WTC11 (cell line): ENCODE data around the gene CMTR1. TPM values are rescaled to one million over a fixed set of nuclear protein-coding genes. Genes with fewer than 3 reads are reported as not detected.

ENCODE experiments used
- ATAC-seq: fragments of 200-7000 bp; cut with Tn5 transposase; 2 replicates; pipeline ENCODE4 v1.10.0; 2021; ENCODE audit warnings: mild to moderate bottlenecking, moderate library complexity
- CTCF ChIA-PET: fragments of 300-600 bp; sonication (Branson Sonifier 250); formaldehyde crosslinking; loops from one replicate; lab custom pipeline; 2021; ENCODE audit warnings: antibody characterized with exemption; lab: Charles Lee
- POLR2A ChIA-PET: fragments of 350-600 bp; sonication (Branson Sonifier 250); formaldehyde crosslinking; loops from one replicate; lab custom pipeline; 2021; ENCODE audit warnings: antibody characterized with exemption; lab: Charles Lee
- DNase-seq: peaks from one replicate; pipeline ENCODE4 v3.0.0; 2021; ENCODE audit warnings: low spot score
- H3K27ac Mint-ChIP-seq: 2 replicates; pipeline ENCODE4 v1.8.0; 2021; ENCODE audit warnings: mixed read lengths
- H3K27me3 Mint-ChIP-seq: 2 replicates; pipeline ENCODE4 v1.8.0; 2021; ENCODE audit warnings: low read depth, mild to moderate bottlenecking, moderate library complexity, mixed read lengths
- H3K36me3 Mint-ChIP-seq: 2 replicates; pipeline ENCODE4 v1.8.0; 2021; ENCODE audit warnings: mixed read lengths
- H3K4me1 Mint-ChIP-seq: 2 replicates; pipeline ENCODE4 v1.8.0; 2022; ENCODE audit warnings: mixed read lengths
- H3K4me3 Mint-ChIP-seq: 2 replicates; pipeline ENCODE4 v1.8.0; 2021; ENCODE audit warnings: mild to moderate bottlenecking, moderate library complexity, mixed read lengths
- H3K9me3 Mint-ChIP-seq: 2 replicates; pipeline ENCODE4 v1.8.0; 2021; ENCODE audit warnings: mixed read lengths
- ESRRA ChIP-seq: sonication (generic); formaldehyde crosslinking; IDR thresholded peaks from 2 replicates; pipeline ENCODE4 v1.8.1; 2022; ENCODE audit warnings: mild to moderate bottlenecking, missing genetic modification reagents, borderline replicate concordance
- FOXP1 ChIP-seq: sonication (generic); formaldehyde crosslinking; IDR thresholded peaks from 2 replicates; pipeline ENCODE4 v1.8.0; 2022; ENCODE audit warnings: missing genetic modification reagents, mild to moderate bottlenecking, moderate library complexity, borderline replicate concordance
- GTF2I ChIP-seq: fragments of 250-450 bp; sonication (Bioruptor Pico); conservative IDR thresholded peaks from 2 replicates; pipeline ENCODE4 v1.4.0; 2021; ENCODE audit warnings: mild to moderate bottlenecking
- HMGA2 ChIP-seq: fragments of 250-450 bp; sonication (Bioruptor Pico); IDR thresholded peaks from 2 replicates; pipeline ENCODE4 v1.4.0; 2021; ENCODE audit warnings: mild to moderate bottlenecking, moderate library complexity
- IRF2 ChIP-seq: sonication (generic); formaldehyde crosslinking; IDR thresholded peaks from 2 replicates; pipeline ENCODE4 v1.8.0; 2022; ENCODE audit warnings: low read depth, missing genetic modification reagents, borderline replicate concordance
- MYBL2 ChIP-seq: sonication (generic); formaldehyde crosslinking; IDR thresholded peaks from 2 replicates; pipeline ENCODE4 v1.8.1; 2023; ENCODE audit warnings: mild to moderate bottlenecking, moderate library complexity, missing genetic modification reagents
- NFYB ChIP-seq: sonication (generic); formaldehyde crosslinking; conservative IDR thresholded peaks from 2 replicates; pipeline ENCODE4 v1.8.0; 2022; ENCODE audit warnings: low read depth, missing genetic modification reagents
- TEAD4 ChIP-seq: sonication (generic); formaldehyde crosslinking; IDR thresholded peaks from 2 replicates; pipeline ENCODE4 v1.8.0; 2022; ENCODE audit warnings: mild to moderate bottlenecking, missing genetic modification reagents
- ZNF138 ChIP-seq: sonication (generic); formaldehyde crosslinking; conservative IDR thresholded peaks from 2 replicates; pipeline ENCODE4 v1.8.1; 2022; ENCODE audit warnings: mild to moderate bottlenecking, moderate library complexity, missing genetic modification reagents
- ZNF219 ChIP-seq: sonication (generic); formaldehyde crosslinking; IDR thresholded peaks from 2 replicates; pipeline ENCODE4 v1.8.0; 2023; ENCODE audit warnings: missing genetic modification reagents, mild to moderate bottlenecking, borderline replicate concordance
- ZNF671 ChIP-seq: fragments of 250-450 bp; sonication (Bioruptor Pico); IDR thresholded peaks from 2 replicates; pipeline ENCODE4 v1.8.0; 2021; ENCODE audit warnings: mild to moderate bottlenecking
- total RNA-seq: library from RNA; stranded (reverse); gene quantifications from 3 replicates; pipeline ENCODE4 v1.2.3, GENCODE V29; 2021
- TF ChIP-seq, protein P1 (sequence below): sonication (generic); formaldehyde crosslinking; IDR thresholded peaks from 2 replicates; pipeline ENCODE4 v1.8.1; 2023; ENCODE audit warnings: mild to moderate bottlenecking, missing genetic modification reagents, borderline replicate concordance
- TF ChIP-seq, protein P2 (sequence below): sonication (generic); formaldehyde crosslinking; conservative IDR thresholded peaks from 2 replicates; pipeline ENCODE4 v1.8.1; 2022; ENCODE audit warnings: mild to moderate bottlenecking, missing genetic modification reagents
- TF ChIP-seq, protein P3 (sequence below): sonication (generic); formaldehyde crosslinking; IDR thresholded peaks from 2 replicates; pipeline ENCODE4 v1.8.0; 2022; ENCODE audit warnings: mild to moderate bottlenecking, missing genetic modification reagents
- TF ChIP-seq, protein P4 (sequence below): sonication (generic); formaldehyde crosslinking; IDR thresholded peaks from 2 replicates; pipeline ENCODE4 v1.8.0; 2022; ENCODE audit warnings: mild to moderate bottlenecking, missing genetic modification reagents
- TF ChIP-seq, protein P5 (sequence below): fragments of 250-450 bp; sonication (Bioruptor Pico); IDR thresholded peaks from 2 replicates; pipeline ENCODE4 v1.9.0; 2021; ENCODE audit warnings: mild to moderate bottlenecking
- TF ChIP-seq, protein P6 (sequence below): sonication (generic); formaldehyde crosslinking; IDR thresholded peaks from 2 replicates; pipeline ENCODE4 v1.8.1; 2022; ENCODE audit warnings: low read depth, missing genetic modification reagents, borderline replicate concordance
- TF ChIP-seq, protein P7 (sequence below): fragments of 250-450 bp; sonication (Bioruptor Pico); IDR thresholded peaks from 2 replicates; pipeline ENCODE4 v2.1.2; 2022; ENCODE audit warnings: mild to moderate bottlenecking, moderate library complexity
- TF ChIP-seq, protein P8 (sequence below): sonication (generic); formaldehyde crosslinking; IDR thresholded peaks from 2 replicates; pipeline ENCODE4 v1.8.1; 2023; ENCODE audit warnings: mild to moderate bottlenecking, missing genetic modification reagents

The CMTR1 gene
- total RNA-seq, 1 experiment from 2014 or later: 38.6 TPM

DNA sequence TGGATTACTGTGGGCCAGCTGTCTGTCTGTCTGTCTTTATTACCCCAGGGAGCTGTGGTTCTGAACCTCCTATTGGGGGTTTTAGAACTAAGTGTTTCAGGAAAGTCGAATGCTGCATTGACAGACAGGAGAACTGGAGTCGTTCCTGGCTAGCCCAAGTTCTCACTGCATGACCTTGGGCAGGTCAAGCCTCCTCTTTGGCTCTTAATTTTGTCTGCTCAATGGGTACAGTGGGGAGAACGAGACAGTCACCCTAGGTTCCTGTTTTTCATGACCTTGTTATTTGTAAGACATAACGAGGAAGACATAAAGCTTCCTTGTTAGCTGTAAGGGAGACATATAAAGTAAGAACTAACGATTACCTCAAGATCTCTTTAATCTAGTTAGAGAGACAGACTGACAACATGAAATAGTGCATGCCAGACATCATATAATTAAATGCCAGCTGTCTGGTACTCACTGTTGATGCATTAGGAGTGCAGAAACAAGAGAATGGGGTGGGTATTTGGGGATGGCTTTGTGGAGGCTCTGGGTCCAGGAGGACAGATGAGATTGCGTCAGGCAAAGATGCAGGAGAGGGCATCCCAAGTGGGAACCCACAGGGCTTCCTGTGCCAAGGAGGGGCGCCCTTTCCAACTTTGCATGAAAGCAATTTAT lies 70.4 kb downstream of the CMTR1 start:
- H3K9me3 Mint-ChIP-seq: peaks cover 11% of the 10 kb centered on the region
- POLR2A ChIA-PET: no interaction called here
- H3K27me3 Mint-ChIP-seq: peaks cover 15% of the 10 kb centered on the region
- DNase-seq (no peak), ATAC-seq (no peak)
- CTCF ChIA-PET: interaction anchor here (0.6 kb wide), 1 partner anchor 226 kb away, joined by 3 read pairs; no protein-coding TSS in a partner anchor
- no peak overlapping the region for H3K27ac Mint-ChIP-seq
- H3K4me3 Mint-ChIP-seq: no peak overlapping the region
- peaks cover 38% of the 10 kb centered on the region for H3K4me1 Mint-ChIP-seq
- no peaks in the 10 kb centered on the region for H3K36me3 Mint-ChIP-seq
- TF ChIP-seq IRF2 (CRISPR knock-in tag): no peak
- no peak for TF ChIP-seq ESRRA (CRISPR knock-in tag)
- TF ChIP-seq, protein P1, sequence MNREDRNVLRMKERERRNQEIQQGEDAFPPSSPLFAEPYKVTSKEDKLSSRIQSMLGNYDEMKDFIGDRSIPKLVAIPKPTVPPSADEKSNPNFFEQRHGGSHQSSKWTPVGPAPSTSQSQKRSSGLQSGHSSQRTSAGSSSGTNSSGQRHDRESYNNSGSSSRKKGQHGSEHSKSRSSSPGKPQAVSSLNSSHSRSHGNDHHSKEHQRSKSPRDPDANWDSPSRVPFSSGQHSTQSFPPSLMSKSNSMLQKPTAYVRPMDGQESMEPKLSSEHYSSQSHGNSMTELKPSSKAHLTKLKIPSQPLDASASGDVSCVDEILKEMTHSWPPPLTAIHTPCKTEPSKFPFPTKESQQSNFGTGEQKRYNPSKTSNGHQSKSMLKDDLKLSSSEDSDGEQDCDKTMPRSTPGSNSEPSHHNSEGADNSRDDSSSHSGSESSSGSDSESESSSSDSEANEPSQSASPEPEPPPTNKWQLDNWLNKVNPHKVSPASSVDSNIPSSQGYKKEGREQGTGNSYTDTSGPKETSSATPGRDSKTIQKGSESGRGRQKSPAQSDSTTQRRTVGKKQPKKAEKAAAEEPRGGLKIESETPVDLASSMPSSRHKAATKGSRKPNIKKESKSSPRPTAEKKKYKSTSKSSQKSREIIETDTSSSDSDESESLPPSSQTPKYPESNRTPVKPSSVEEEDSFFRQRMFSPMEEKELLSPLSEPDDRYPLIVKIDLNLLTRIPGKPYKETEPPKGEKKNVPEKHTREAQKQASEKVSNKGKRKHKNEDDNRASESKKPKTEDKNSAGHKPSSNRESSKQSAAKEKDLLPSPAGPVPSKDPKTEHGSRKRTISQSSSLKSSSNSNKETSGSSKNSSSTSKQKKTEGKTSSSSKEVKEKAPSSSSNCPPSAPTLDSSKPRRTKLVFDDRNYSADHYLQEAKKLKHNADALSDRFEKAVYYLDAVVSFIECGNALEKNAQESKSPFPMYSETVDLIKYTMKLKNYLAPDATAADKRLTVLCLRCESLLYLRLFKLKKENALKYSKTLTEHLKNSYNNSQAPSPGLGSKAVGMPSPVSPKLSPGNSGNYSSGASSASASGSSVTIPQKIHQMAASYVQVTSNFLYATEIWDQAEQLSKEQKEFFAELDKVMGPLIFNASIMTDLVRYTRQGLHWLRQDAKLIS (CRISPR knock-in tag): no peak
- TF ChIP-seq, protein P2, sequence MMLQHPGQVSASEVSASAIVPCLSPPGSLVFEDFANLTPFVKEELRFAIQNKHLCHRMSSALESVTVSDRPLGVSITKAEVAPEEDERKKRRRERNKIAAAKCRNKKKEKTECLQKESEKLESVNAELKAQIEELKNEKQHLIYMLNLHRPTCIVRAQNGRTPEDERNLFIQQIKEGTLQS (CRISPR knock-in tag): no peak
- TF ChIP-seq, protein P3, sequence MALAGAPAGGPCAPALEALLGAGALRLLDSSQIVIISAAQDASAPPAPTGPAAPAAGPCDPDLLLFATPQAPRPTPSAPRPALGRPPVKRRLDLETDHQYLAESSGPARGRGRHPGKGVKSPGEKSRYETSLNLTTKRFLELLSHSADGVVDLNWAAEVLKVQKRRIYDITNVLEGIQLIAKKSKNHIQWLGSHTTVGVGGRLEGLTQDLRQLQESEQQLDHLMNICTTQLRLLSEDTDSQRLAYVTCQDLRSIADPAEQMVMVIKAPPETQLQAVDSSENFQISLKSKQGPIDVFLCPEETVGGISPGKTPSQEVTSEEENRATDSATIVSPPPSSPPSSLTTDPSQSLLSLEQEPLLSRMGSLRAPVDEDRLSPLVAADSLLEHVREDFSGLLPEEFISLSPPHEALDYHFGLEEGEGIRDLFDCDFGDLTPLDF (CRISPR knock-in tag): no peak

DNA sequence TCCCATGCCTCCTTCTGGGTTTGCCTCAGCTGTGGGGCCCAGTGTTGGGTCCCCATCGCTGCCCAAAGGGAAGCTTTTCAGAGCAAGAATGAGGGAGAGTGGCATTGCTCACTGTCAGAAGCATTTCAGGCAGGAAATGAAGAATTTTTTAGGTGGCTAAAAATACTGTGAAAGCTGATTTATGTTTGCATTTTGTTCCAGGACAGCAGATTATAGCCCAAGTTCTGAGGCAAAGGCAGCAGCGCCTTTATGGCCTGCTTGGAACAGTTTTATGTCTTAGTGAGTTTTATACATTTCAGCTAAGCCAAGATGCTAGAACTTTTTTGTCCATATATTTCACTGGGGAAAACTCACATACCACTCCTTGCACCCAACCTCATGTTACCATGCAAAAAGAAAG lies 71.0 kb downstream of the CMTR1 start:
- Mint-ChIP-seq H3K4me3 (no peak overlapping the region), H3K36me3 (no peaks in the 10 kb centered on the region), H3K4me1 (peaks cover 34% of the 10 kb centered on the region), H3K27me3 (peaks cover 15% of the 10 kb centered on the region), H3K9me3 (peaks cover 11% of the 10 kb centered on the region), H3K27ac (no peak overlapping the region)
- ATAC-seq: no peak
- ChIA-PET POLR2A (no interaction called here), CTCF (no interaction called here)
- DNase-seq: no peak
- no peak for TF ChIP-seq FOXP1 (CRISPR knock-in tag)
- TF ChIP-seq, protein P4, sequence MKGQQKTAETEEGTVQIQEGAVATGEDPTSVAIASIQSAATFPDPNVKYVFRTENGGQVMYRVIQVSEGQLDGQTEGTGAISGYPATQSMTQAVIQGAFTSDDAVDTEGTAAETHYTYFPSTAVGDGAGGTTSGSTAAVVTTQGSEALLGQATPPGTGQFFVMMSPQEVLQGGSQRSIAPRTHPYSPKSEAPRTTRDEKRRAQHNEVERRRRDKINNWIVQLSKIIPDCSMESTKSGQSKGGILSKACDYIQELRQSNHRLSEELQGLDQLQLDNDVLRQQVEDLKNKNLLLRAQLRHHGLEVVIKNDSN (CRISPR knock-in tag): no peak
- no peak for TF ChIP-seq ESRRA (CRISPR knock-in tag)
- TF ChIP-seq ZNF138: no peak
- no peak for TF ChIP-seq ZNF671
- TF ChIP-seq, protein P5, sequence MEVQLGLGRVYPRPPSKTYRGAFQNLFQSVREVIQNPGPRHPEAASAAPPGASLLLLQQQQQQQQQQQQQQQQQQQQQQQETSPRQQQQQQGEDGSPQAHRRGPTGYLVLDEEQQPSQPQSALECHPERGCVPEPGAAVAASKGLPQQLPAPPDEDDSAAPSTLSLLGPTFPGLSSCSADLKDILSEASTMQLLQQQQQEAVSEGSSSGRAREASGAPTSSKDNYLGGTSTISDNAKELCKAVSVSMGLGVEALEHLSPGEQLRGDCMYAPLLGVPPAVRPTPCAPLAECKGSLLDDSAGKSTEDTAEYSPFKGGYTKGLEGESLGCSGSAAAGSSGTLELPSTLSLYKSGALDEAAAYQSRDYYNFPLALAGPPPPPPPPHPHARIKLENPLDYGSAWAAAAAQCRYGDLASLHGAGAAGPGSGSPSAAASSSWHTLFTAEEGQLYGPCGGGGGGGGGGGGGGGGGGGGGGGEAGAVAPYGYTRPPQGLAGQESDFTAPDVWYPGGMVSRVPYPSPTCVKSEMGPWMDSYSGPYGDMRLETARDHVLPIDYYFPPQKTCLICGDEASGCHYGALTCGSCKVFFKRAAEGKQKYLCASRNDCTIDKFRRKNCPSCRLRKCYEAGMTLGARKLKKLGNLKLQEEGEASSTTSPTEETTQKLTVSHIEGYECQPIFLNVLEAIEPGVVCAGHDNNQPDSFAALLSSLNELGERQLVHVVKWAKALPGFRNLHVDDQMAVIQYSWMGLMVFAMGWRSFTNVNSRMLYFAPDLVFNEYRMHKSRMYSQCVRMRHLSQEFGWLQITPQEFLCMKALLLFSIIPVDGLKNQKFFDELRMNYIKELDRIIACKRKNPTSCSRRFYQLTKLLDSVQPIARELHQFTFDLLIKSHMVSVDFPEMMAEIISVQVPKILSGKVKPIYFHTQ: no peak
- TF ChIP-seq, protein P6, sequence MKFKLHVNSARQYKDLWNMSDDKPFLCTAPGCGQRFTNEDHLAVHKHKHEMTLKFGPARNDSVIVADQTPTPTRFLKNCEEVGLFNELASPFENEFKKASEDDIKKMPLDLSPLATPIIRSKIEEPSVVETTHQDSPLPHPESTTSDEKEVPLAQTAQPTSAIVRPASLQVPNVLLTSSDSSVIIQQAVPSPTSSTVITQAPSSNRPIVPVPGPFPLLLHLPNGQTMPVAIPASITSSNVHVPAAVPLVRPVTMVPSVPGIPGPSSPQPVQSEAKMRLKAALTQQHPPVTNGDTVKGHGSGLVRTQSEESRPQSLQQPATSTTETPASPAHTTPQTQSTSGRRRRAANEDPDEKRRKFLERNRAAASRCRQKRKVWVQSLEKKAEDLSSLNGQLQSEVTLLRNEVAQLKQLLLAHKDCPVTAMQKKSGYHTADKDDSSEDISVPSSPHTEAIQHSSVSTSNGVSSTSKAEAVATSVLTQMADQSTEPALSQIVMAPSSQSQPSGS (CRISPR knock-in tag): no peak
- TF ChIP-seq HMGA2 (CRISPR knock-in tag): no peak
- TF ChIP-seq, protein P7, sequence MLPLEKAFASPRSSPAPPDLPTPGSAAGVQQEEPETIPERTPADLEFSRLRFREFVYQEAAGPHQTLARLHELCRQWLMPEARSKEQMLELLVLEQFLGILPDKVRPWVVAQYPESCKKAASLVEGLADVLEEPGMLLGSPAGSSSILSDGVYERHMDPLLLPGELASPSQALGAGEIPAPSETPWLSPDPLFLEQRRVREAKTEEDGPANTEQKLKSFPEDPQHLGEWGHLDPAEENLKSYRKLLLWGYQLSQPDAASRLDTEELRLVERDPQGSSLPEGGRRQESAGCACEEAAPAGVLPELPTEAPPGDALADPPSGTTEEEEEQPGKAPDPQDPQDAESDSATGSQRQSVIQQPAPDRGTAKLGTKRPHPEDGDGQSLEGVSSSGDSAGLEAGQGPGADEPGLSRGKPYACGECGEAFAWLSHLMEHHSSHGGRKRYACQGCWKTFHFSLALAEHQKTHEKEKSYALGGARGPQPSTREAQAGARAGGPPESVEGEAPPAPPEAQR (CRISPR knock-in tag): no peak
- TF ChIP-seq NFYB: no peak
- TF ChIP-seq GTF2I (CRISPR knock-in tag): no peak
- no peak for TF ChIP-seq MYBL2 (CRISPR knock-in tag)
- TF ChIP-seq ZNF219 (CRISPR knock-in tag): no peak
- TF ChIP-seq, protein P8, sequence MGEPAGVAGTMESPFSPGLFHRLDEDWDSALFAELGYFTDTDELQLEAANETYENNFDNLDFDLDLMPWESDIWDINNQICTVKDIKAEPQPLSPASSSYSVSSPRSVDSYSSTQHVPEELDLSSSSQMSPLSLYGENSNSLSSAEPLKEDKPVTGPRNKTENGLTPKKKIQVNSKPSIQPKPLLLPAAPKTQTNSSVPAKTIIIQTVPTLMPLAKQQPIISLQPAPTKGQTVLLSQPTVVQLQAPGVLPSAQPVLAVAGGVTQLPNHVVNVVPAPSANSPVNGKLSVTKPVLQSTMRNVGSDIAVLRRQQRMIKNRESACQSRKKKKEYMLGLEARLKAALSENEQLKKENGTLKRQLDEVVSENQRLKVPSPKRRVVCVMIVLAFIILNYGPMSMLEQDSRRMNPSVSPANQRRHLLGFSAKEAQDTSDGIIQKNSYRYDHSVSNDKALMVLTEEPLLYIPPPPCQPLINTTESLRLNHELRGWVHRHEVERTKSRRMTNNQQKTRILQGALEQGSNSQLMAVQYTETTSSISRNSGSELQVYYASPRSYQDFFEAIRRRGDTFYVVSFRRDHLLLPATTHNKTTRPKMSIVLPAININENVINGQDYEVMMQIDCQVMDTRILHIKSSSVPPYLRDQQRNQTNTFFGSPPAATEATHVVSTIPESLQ (CRISPR knock-in tag): no peak
- no peak for TF ChIP-seq TEAD4
